GM12878 (cell line): ENCODE data around the gene CENPS. TPM values are rescaled to one million over a fixed set of nuclear protein-coding genes. Genes with fewer than 3 reads are reported as not detected.

ENCODE experiments used
- ASH2L ChIP-seq: fragments of 300-600, 200-600 bp; sonication (generic); IDR thresholded peaks from 2 replicates; pipeline ENCODE4 v1.6.1; 2017; ENCODE audit warnings: low read depth, mild to moderate bottlenecking, borderline replicate concordance
- CBX3 ChIP-seq: fragments of 200-600 bp; sonication (generic); IDR thresholded peaks from 2 replicates; pipeline ENCODE4 v1.6.1; 2016; ENCODE audit warnings: low read depth, borderline replicate concordance
- FOS ChIP-seq: IDR thresholded peaks from 3 replicates; pipeline ENCODE4 v1.6.1; 2011; ENCODE audit warnings: borderline replicate concordance; ENCODE audit not compliant: insufficient read length; ENCODE audit errors: extremely low read depth
- FOXM1 ChIP-seq: IDR thresholded peaks from 2 replicates; pipeline ENCODE4 v1.6.1; 2012; ENCODE audit warnings: low read depth, mild to moderate bottlenecking, inconsistent platforms, low read length, moderate library complexity
- HCFC1 ChIP-seq: fragments of 150-350 bp; IDR thresholded peaks from 2 replicates; pipeline ENCODE4 v1.6.1; 2014; ENCODE audit warnings: low read length
- HDAC6 ChIP-seq: fragments of 200-600 bp; sonication (generic); IDR thresholded peaks from one replicate; pipeline ENCODE4 v1.8.0; 2017; ENCODE audit warnings: antibody characterized with exemption; ENCODE audit not compliant: unreplicated experiment
- MEF2A ChIP-seq: IDR thresholded peaks from 2 replicates; pipeline ENCODE4 v1.6.1; 2011; ENCODE audit warnings: low read depth, mild to moderate bottlenecking, low read length, moderate library complexity; ENCODE audit not compliant: insufficient read depth
- MEF2B ChIP-seq: fragments of 450-650 bp; IDR thresholded peaks from 2 replicates; pipeline ENCODE4 v1.6.1; 2018; ENCODE audit warnings: mild to moderate bottlenecking, moderate library complexity; ENCODE audit not compliant: partially characterized antibody, poor library complexity, severe bottlenecking
- MYB ChIP-seq: fragments of 150-350 bp; IDR thresholded peaks from 2 replicates; pipeline ENCODE4 v1.6.1; 2014; ENCODE audit warnings: mild to moderate bottlenecking, low read depth, low read length, borderline replicate concordance
- NRF1 ChIP-seq: conservative IDR thresholded peaks from 2 replicates; pipeline ENCODE4 v1.6.1; 2011; ENCODE audit warnings: mild to moderate bottlenecking, low read depth, low read length, improper control_type of control experiment
- RUNX3 ChIP-seq: IDR thresholded peaks from 2 replicates; pipeline ENCODE4 v1.6.1; 2012; ENCODE audit warnings: low read length, inconsistent platforms
- SIN3A ChIP-seq: IDR thresholded peaks from 2 replicates; pipeline ENCODE4 v1.6.1; 2012; ENCODE audit warnings: low read depth, low read length, improper control_type of control experiment
- SRF ChIP-seq, 2 experiments: IDR thresholded peaks; 2 replicates each; pipeline ENCODE4 v1.6.1; 2011; ENCODE audit warnings: low read depth in 2 of 2, low read length in 2 of 2, mild to moderate bottlenecking in 1 of 2, moderate library complexity in 1 of 2
- SUPT20H ChIP-seq: IDR thresholded peaks from 2 replicates; pipeline ENCODE4 v1.6.1; 2011; ENCODE audit warnings: low read depth, mild to moderate bottlenecking, low read length, moderate library complexity, borderline replicate concordance; ENCODE audit not compliant: control insufficient read depth
- ZNF24 ChIP-seq: fragments of 450-650 bp; IDR thresholded peaks from 2 replicates; pipeline ENCODE4 v1.6.1; 2017; ENCODE audit warnings: antibody characterized with exemption, mild to moderate bottlenecking
- polyA plus RNA-seq, 11 experiments: library from polyadenylated mRNA; depleted of rRNA in 4 of 11; unstranded in 6 of 11; stranded (reverse) in 5 of 11; fragments of >200 nt; fragmentation: Nextera tagmentation in 4 of 11; fragmentation: Illumina TruSeq in 1 of 11; extraction: Ambion mirVana in 4 of 11; extraction: Trizol in 1 of 11; gene quantifications; 1 replicate in 1 of 11; 2 replicates in 10 of 11; pipeline versions ENCODE4 v1.2.1 to v1.2.3, GENCODE V29; 2011 to 2016; ENCODE audit warnings: inconsistent platforms in 2 of 11, missing spikeins in 2 of 11, low read depth in 1 of 11
- total RNA-seq, 4 experiments: library from RNA; depleted of rRNA in 3 of 4; stranded (reverse); fragments of >200 nt in 3 of 4; fragmentation: Illumina TruSeq in 1 of 4; extraction: Trizol in 1 of 4; gene quantifications; 2 replicates each; pipeline versions ENCODE4 v1.2.1 to v1.2.3, GENCODE V29; 2013 to 2021
- TF ChIP-seq, protein P1 (sequence below): fragments of 450-650 bp; IDR thresholded peaks from 2 replicates; pipeline ENCODE4 v1.6.1; 2016; ENCODE audit warnings: mild to moderate bottlenecking
- TF ChIP-seq, protein P2 (sequence below): fragments of 150-350 bp; IDR thresholded peaks from 2 replicates; pipeline ENCODE4 v1.6.1; 2014; ENCODE audit warnings: mild to moderate bottlenecking, low read depth, low read length
- TF ChIP-seq, protein P3 (sequence below): IDR thresholded peaks from 2 replicates; pipeline ENCODE4 v1.6.1; 2012; ENCODE audit warnings: mild to moderate bottlenecking, low read depth, low read length
- TF ChIP-seq, protein P4 (sequence below): fragments of 450-650 bp; formaldehyde crosslinking; IDR thresholded peaks from 2 replicates; pipeline ENCODE4 v1.4.0; 2022; ENCODE audit warnings: mild to moderate bottlenecking, moderate library complexity

Gene CENPS
- total and polyA plus RNA-seq, 10 of the 15 experiments (the other 5 are each of a cell fraction or from before 2014, with no cell fraction given): 9.4 to 51.7 (median 16.7) TPM

DNA sequence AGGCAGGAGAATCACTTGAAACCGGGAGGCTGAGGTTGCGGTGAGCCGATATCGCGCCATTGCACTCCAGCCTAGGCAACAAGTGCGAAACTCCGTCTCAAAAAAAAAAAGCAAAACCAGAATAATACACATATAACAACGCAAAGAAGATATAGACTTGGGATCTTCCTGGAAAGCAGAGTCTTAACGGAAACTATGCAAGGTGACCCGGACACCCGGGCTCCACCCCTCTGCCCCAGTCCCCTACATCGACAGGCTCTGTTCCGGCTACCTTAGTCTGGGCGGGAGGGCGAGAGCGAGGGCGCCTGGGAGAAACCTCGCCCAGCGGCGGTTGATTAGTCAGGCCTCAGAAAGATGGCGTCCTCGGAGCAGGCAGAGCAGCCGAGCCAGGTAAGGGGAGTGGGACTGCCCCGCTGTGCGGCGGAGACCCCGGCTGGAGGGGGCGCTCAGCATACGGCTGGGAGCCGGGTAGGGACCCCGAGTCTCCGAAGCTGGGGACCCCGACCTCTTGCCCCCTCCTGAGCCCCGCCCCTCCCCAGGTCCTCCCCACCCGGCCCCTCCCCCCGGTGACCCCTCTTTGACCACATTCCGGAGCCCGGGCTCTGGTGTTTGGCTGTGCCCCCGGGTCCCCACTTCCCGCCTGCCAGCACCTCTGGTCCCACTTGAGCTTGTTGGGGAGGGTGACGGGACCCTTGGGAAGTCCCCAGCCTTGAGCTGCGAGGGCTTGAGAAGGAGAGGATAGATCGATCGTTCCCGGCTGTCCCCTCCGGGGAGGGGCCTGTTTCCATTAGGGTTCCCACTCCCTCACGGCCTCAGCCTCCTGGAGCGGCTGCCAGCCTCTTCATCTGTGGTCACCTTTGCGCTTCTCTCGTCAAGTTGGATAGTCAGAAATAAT, 44.6 kb downstream of the CENPS start, which contains the start of gene PEX14 (continued):
- TF ChIP-seq, protein P1, sequence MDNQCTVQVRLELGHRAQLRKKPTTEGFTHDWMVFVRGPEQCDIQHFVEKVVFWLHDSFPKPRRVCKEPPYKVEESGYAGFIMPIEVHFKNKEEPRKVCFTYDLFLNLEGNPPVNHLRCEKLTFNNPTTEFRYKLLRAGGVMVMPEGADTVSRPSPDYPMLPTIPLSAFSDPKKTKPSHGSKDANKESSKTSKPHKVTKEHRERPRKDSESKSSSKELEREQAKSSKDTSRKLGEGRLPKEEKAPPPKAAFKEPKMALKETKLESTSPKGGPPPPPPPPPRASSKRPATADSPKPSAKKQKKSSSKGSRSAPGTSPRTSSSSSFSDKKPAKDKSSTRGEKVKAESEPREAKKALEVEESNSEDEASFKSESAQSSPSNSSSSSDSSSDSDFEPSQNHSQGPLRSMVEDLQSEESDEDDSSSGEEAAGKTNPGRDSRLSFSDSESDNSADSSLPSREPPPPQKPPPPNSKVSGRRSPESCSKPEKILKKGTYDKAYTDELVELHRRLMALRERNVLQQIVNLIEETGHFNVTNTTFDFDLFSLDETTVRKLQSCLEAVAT: peak; percentile 100
- TF ChIP-seq SIN3A (peak; percentile 74; the same call in 1 of the 2 replicates), HDAC6 (no peak), ASH2L (peak; percentile 93; the same call in 1 of the 2 replicates), MEF2B (no peak), CBX3 (no peak), MEF2A (0 out of 2 replicates have a peak, but pooled peaks have one; percentile 34), RUNX3 (peak; percentile 73), SRF (IDR thresholded peaks at IDR 0.05; ENCODE audit: low read depth in 2 of 2, low read length in 2 of 2) (peak; percentile 85 to 99), HCFC1 (peak; percentile 91), NRF1 (no peak), SUPT20H (no peak), FOXM1 (no peak), FOS (no peak), MYB (0 out of 2 replicates have a peak, but pooled peaks have one; percentile 10), ZNF24 (no peak)
- TF ChIP-seq, protein P2, sequence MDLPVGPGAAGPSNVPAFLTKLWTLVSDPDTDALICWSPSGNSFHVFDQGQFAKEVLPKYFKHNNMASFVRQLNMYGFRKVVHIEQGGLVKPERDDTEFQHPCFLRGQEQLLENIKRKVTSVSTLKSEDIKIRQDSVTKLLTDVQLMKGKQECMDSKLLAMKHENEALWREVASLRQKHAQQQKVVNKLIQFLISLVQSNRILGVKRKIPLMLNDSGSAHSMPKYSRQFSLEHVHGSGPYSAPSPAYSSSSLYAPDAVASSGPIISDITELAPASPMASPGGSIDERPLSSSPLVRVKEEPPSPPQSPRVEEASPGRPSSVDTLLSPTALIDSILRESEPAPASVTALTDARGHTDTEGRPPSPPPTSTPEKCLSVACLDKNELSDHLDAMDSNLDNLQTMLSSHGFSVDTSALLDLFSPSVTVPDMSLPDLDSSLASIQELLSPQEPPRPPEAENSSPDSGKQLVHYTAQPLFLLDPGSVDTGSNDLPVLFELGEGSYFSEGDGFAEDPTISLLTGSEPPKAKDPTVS: no peak
- TF ChIP-seq, protein P3, sequence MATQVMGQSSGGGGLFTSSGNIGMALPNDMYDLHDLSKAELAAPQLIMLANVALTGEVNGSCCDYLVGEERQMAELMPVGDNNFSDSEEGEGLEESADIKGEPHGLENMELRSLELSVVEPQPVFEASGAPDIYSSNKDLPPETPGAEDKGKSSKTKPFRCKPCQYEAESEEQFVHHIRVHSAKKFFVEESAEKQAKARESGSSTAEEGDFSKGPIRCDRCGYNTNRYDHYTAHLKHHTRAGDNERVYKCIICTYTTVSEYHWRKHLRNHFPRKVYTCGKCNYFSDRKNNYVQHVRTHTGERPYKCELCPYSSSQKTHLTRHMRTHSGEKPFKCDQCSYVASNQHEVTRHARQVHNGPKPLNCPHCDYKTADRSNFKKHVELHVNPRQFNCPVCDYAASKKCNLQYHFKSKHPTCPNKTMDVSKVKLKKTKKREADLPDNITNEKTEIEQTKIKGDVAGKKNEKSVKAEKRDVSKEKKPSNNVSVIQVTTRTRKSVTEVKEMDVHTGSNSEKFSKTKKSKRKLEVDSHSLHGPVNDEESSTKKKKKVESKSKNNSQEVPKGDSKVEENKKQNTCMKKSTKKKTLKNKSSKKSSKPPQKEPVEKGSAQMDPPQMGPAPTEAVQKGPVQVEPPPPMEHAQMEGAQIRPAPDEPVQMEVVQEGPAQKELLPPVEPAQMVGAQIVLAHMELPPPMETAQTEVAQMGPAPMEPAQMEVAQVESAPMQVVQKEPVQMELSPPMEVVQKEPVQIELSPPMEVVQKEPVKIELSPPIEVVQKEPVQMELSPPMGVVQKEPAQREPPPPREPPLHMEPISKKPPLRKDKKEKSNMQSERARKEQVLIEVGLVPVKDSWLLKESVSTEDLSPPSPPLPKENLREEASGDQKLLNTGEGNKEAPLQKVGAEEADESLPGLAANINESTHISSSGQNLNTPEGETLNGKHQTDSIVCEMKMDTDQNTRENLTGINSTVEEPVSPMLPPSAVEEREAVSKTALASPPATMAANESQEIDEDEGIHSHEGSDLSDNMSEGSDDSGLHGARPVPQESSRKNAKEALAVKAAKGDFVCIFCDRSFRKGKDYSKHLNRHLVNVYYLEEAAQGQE: no peak
- TF ChIP-seq, protein P4, sequence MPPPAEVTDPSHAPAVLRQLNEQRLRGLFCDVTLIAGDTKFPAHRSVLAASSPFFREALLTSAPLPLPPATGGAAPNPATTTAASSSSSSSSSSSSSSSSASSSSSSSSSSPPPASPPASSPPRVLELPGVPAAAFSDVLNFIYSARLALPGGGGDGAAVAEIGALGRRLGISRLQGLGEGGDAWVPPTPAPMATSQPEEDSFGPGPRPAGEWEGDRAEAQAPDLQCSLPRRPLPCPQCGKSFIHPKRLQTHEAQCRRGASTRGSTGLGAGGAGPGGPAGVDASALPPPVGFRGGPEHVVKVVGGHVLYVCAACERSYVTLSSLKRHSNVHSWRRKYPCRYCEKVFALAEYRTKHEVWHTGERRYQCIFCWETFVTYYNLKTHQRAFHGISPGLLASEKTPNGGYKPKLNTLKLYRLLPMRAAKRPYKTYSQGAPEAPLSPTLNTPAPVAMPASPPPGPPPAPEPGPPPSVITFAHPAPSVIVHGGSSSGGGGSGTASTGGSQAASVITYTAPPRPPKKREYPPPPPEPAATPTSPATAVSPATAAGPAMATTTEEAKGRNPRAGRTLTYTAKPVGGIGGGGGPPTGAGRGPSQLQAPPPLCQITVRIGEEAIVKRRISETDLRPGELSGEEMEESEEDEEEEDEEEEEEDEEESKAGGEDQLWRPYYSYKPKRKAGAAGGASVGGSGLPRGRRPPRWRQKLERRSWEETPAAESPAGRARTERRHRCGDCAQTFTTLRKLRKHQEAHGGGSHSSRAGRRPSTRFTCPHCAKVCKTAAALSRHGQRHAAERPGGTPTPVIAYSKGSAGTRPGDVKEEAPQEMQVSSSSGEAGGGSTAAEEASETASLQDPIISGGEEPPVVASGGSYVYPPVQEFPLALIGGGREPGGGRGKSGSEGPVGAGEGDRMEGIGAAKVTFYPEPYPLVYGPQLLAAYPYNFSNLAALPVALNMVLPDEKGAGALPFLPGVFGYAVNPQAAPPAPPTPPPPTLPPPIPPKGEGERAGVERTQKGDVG: no peak
